Stimulated activated CD8-positive, alpha-beta memory T cell treated with anti-CD3 and anti-CD28 coated beads, Interleukin-2, amount 100 ng/mL, for 48 hours (primary cell): ENCODE measurements around the gene DSCAM.
"Not testable (repeated sequence)": the region's sequence is repeated elsewhere in the genome, so short reads cannot be mapped to it uniquely, and the experiment has no call there.

Experiments used
- DNase-seq, 2 donors: peaks; one replicate each; pipeline ENCODE4 v3.0.0-alpha.2; 2020; ENCODE audit warnings: low read depth in 2 of 2

DSCAM gene

GRCh38 chr21:40457741-40458140, 389.2 kb downstream of the DSCAM start:
- no peak for DNase-seq

DNA sequence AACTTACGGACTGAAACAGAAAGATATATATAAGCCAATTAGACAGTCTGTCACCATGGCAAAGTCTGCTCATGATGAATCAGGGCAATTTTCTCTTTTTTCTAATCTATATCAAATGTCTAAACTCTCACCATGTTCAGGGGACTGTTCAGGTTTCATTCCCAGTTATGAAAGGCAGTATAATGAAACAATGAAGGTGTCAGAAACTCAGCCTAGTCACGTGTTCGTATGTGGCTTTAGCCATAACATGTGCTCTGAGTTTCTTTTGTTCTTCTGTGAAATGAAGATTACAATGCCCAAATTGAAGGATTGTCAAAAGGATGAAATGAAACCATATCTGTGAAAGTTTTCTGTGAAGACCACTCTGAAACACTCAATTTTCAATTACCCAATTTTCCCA, 392.9 kb downstream of the DSCAM start:
- no peak for DNase-seq

DNA sequence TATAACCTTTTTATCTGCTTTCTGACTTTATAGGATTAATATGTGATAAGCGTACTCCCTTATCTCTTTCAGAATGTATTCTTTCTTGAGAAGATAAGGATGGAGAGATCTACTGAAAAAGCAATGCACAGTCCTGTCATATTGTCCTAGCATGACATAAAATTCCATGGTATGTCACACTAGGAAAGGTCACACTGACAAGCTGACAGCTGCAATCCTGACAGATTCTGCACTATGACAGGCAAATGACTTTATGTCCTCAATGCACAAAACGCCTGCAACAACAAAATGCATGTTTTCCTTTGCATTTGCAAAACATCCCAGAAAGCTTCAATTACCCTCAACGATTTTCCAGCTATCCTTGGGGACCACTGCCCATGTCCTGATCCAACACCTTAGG, 393.8 kb downstream of the DSCAM start:
- no peak for DNase-seq

- DNase-seq, result no peak
Measured at GRCh38 chr21:40452548-40452947, 394.4 kb downstream of the DSCAM start.

DNA sequence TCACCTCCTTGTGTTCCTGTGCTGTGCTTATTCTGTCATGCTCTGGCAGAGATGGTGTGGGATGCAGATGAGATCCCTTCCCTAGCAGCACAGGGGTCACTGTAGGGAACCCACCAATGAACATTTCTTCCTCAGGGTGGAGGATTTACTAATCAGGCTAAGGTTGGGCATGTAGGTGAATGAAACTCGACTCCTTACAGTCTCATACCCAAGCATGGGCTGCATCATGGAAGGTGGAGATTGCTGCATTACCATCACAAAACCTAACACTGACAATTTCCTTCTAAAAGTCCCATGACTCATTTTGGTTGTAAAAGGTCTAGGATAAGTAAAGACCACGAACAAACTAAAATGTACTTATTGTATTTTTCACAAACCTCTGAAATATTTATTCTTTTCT, 399.9 kb downstream of the DSCAM start:
- no peak for DNase-seq

GRCh38 chr21:40445349-40445921, 401.5 kb downstream of the DSCAM start:
- no peak for DNase-seq

GRCh38 chr21:40439581-40439980, 407.4 kb downstream of the DSCAM start:
- not testable (repeated sequence) for DNase-seq

GRCh38 chr21:40438616-40439015, 408.3 kb downstream of the DSCAM start:
- DNase-seq, result no peak

DNA sequence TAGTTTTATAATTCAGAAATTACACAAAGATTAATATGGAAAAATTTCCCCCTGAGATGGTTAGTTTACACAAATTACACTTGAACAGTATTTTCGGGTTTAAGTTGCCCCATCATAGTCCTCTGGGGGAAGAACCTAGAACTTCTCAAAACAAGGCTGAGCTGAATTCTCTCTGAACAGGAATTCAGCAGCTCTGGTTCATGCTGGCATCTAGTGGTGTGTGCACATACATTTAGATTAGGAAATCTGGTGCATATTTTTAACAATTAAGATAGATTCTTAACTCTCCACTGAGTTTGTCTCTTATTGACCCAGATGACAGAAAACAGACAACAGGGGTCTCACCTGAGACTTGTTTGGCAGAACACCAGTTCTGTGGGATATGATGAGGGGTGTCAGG, 410.7 kb downstream of the DSCAM start:
- DNase-seq, result no peak

DNA sequence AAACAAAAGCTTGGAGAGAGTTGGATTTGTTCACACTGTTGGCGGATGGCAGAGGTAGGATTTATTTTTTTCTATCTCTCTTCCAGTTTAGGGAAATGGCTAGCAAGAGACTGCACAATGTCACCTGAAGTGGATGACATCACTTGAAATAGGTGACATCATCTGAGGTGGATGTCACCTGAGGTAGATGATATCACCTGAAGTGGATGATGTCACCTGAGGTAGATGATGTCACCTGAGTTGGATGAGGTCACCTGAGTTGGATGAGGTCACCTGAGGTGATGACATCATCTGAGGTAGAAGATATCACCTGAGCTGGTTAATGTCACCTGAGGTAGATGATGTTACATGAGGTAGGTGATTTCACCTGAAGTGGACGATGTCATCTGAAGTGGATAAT, 413.4 kb downstream of the DSCAM start:
- DNase-seq, result no peak

DNA sequence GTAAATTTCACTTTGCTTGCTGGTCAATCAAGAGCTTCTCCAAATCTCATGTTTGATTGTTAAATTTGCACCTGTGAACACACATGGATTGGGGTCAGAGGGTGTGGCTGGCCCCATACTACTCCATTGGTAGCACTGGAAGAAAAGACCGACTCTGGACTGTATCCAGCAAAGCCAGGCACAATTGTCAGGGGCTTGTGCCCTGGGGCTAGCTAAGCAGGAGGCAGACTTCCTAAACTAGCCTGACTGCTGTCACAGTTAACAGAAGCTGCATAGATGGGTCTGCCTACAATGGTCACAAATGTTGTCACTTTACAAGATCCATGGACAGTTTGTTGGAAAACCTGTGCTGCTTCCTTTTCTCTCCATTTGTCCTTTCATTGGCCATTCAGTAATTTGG, 421.0 kb downstream of the DSCAM start:
- DNase-seq, result no peak

DNA sequence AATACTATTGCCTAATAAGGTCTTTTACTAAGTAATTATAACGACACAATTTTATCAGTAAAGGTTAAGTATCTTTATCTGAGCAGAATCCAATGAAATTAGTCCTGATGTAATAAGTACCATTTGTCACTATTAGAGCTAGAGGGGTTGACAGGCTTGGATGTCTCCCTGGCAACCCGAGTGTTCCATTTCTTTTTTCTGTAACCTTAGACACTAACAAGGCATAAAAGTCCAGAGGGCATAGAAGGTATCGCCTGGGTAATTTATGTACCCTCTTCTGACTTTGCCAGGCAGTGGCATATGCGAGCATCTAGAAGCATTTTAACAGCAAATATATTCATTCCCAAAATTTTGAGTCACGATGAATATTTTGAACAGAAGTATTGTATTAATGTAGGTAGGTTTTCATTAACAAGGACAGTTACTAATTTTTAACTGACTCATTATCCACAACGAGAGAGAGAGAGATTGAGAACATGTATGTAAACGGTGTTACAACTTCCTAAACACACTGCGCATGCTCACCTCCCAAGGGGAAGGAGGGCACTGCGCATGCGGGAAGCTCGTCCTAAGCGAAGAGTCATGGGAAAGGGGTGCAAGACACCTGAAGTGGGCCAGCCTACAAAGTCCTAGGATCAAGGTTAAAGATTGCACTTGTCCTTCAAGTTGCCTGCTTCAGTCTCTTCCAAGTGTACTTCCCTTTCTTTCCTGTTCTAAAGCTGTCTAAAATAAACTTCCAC, 423.9 kb downstream of the DSCAM start:
- no peak for DNase-seq

DNA sequence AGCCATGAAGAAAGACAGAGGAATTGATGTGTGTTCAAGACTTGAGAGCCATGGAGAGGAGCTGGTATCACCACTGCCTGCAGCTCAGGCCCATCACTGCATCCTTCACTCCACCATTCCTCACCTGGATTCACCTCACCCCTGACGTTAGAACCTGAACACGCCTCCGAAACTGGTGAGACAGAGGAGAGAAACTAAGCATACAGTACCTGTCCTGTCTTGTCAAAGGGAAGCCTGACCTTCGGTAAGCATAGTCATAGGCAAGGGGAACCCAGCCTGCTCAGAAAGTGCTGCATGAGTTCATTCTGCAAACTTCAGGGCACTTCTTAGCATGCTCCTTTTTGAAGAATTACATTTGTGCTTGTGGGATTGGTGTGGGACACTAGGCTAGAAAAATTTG, 425.8 kb downstream of the DSCAM start:
- no peak for DNase-seq

DNA sequence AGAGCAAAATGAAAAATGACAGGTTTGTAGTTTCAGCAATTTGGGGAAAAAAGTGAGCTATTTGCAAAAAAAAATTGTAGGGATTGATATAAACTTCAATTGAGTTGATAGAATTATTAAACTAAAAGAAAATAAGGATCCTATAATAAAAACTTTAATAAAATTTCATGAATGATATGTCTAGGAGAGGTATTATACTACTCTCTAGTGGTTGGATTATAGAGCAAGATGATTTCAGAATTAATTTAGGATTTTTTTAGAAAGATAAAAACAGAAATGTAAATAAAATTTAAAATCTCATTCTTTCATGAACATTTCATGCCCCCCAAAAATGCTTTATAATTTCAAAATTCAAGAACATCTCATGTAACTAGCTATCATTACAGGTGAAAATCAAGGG, 430.4 kb downstream of the DSCAM start:
- DNase-seq, result no peak

DNA sequence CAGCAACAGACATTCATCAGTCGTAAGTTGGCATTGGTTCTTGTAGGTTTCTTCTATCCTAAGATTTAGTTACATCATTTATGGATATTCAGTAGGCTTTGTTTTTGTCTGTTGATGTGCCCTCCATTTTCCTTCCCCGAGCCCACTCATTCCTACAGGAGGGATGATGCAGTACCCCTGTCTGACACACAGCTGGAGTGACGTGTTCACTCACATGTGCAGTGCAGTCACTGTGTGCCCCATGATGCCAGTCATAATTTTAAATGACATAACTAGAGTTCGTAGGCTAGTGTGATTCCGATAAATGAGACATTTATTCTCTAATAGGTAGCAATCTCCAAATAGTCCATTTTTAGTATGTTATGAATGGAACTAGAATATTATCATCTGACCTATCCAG, 438.4 kb downstream of the DSCAM start:
- DNase-seq, result no peak

DNA sequence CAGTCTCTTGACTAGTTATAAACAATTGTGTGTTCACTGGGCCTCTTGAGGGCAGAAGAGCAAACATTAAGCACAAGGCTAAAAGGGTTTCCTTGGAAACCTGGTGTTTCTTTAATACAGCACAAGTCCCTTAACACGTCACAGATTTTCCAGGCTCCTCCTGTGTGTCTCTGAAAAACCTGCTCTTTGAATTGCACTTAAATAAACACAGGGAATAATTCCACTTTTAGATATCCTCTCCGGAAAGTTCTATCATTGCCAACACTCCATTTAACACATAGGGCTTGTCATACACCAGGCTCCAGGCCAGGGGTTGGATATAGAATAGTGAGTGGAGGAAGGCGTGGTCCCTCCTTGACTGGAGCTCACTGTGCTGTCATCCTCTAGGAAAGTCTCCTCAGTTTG, 442.6 kb downstream of the DSCAM start:
- DNase-seq, result no peak

- no peak for DNase-seq
Measured at GRCh38 chr21:40402884-40403582, 443.9 kb downstream of the DSCAM start.

DNA sequence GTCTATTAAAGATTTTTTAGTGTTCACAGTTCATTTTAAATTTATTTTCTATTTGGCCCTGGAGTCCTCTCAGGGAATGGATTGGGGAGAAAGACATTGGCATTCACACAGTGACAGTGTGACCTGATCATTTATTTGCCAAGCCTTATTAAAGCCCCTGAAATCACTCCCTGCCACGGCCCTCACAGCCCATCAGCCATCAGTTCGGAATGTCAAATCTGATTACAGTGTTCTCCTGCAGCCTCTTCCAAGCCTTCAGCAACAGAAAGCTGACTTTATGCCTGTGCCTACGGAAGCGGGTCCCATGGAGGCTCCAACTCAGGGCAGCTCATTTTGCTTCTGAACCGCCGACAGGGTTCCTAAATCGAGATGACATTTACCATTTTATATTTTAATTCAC, 451.2 kb downstream of the DSCAM start:
- no peak for DNase-seq

DNA sequence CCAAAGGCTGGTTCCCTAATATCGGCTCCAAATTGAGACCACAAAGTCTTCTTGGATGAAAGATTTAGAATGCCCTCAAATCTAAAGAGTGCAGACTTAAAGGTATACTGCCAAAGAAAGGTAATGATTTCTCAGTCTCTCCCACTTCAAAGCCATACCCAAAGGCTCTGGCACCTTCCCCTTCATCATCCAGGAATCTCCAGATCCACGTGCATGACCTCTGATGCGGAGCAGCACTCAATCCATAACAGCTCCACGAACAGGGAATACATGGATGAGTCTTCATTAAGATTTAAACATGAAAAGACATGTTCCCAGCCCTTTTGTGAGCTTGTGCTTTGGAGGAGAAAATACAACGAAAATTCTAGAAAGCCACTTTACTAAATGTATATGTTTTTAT, 453.9 kb downstream of the DSCAM start:
- no peak for DNase-seq

GRCh38 chr21:40388046-40388445, 458.9 kb downstream of the DSCAM start:
- no peak for DNase-seq

GRCh38 chr21:40386981-40387747, 459.8 kb downstream of the DSCAM start:
- DNase-seq, result no peak

- peak; percentile 3 to 52 for DNase-seq
Measured at GRCh38 chr21:40386294-40386911, 460.6 kb downstream of the DSCAM start.
